Measurements from ENCODE around the gene GAB2.
"Not testable (repeated sequence)": the region's sequence is repeated elsewhere in the genome, so short reads cannot be mapped to it uniquely, and the experiment has no call there.

The GAB2 gene

GRCh38 chr11:78299000-78299710 is 118.5 kb downstream of the GAB2 start:
- DNase-seq = no peak

DNA sequence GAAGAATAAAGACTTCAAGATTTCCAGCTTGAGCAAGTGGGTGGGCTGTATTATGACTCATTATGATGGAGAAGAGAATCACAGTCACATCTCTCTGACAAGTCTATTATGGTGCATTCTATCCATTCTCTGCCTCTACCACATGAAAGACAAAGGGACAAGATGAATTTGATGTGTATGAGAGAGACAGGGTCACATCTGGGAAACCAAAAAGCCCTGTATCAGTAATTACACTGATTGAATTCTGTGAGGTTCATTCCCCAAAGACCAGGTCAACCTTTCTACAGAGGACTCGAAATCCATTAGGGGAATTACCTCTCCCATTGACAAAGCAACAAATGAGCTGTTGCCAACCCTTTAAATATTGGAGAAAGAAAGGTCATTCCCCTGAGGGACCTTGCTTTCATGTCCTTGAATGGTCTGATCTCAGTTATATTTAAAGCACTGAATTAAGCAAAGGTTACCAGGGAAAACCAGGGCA is 119.3 kb downstream of the GAB2 start:
- DNase-seq = no peak

- no peak for DNase-seq
Observed at GRCh38 chr11:78295991-78296930, 121.4 kb downstream of the GAB2 start.

GRCh38 chr11:78295347-78295746 is 122.3 kb downstream of the GAB2 start:
- DNase-seq = no peak

GRCh38 chr11:78294100-78294499 is 123.5 kb downstream of the GAB2 start:
- DNase-seq = not testable (repeated sequence)

- DNase-seq = no peak
Observed at GRCh38 chr11:78293536-78293935, 124.1 kb downstream of the GAB2 start.

- no peak for DNase-seq
Observed at GRCh38 chr11:78292109-78292803, 125.4 kb downstream of the GAB2 start.

- no peak for DNase-seq
Observed at GRCh38 chr11:78291503-78292108, 126.0 kb downstream of the GAB2 start.

DNA sequence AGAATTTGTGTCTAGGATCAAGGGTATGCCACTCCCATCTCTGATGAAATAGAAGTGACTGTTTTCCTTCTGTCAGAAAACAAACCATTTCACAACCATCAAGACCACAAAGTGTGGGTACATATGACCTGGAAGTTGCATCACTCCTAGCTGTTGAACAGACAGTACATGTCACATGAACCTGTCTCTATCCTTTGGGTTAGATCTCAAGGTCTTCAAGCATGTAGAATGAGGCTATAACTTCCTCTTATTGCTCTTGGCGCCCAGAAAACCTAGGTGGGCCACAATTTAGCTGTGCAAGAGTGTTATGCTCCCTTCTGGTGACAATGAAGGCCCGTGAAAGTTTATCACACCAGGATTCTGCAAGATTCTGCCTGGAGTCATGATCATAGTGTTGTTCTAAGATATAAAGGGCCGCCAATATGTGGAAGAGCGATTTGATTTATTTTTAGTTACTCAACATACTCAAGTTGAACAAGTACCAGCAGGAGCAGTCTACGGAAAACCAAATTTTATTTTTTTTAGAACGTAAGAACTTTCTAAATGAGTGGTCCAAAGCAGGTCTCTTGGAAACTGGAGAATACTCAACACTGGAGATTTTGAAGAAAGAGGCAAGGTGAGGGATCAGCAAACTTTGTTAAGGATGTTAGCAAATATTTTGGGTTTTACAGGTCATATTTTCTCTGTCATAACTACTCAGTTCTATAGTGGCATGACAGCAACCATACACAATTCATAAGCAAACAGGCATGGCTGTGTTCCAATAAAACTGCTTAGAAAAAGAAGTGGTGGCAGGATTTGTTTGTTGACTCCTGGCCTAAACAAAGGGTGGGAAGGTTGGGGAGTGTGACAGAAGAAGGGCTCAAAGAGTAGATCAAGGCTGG is 127.1 kb downstream of the GAB2 start:
- DNase-seq = no peak

GRCh38 chr11:78289552-78290292 is 127.9 kb downstream of the GAB2 start:
- DNase-seq = no peak

DNA sequence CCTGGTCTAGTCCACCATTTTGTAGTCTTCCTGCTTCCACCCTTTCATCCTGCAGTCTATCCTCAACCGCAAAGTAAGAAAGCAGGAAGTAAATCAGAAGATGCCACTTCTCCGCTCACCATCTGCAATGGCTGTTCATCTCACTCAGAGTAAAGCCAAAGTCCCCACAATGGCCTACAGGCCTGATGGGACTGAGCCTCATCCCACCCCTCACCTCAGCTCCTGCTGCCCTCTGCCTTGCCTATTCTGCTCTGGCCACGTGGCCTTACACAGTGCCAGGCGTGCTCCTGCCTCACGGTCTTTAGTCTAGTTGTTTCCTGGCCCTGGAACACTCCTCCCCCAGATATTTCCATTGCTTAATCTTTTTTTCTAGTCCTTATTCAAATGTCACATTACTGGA is 133.4 kb downstream of the GAB2 start:
- DNase-seq = no peak

- no peak for DNase-seq
Observed at GRCh38 chr11:78282821-78283220, 134.8 kb downstream of the GAB2 start.

GRCh38 chr11:78281511-78281910 is 136.1 kb downstream of the GAB2 start:
- DNase-seq = no peak

DNA sequence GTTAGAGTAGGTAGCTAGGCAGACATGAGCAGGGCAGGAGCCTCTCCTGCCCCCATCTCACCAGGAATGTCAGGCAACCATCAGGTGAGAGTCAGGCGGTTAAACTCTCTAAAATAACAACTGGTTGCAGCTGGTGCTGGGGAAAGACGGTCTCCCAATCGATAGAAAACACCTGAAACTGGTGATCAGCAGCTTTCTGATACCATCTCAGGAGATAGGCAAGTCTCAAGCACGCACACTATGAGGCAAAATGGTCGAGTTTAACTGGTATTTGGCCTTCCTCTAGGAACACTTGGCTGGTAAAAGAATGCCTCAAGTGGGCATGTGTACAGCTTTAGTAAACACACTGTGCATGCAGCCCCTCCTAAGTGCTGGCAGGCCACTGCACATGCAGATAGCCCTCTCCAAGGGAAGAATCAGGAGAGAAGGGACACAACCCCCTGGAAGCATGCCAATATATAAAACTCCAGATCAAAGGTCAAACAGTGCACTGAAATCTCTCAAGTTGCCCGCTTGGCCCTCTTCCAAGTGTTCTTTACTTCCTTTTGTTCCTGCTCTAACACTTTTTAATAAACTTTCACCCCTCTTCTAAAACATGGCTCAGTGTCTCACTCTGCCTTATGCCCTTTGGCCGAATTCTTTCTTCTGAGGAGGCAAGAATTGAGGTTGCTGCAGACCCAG is 140.2 kb downstream of the GAB2 start:
- no peak for DNase-seq

DNA sequence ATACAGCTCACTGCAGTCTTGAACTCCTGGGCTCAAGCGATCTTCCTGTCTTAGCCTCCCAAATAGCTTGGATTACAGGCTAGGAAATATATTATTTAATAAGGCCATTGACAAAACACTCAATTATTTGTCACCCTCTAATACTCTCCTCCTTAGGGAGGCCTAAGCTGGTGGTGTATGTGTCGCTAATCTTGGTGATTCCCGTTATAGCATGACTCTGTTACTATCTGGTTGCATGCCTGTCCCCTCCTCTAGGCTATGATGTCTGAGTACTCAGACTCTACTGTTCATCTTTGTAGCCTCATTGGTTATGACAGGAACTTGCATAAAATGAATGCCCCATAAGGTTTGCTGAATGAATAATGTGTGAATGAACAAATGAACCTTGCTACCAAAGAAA is 141.3 kb downstream of the GAB2 start:
- no peak for DNase-seq

GRCh38 chr11:78274739-78275138 is 142.9 kb downstream of the GAB2 start:
- no peak for DNase-seq

DNA sequence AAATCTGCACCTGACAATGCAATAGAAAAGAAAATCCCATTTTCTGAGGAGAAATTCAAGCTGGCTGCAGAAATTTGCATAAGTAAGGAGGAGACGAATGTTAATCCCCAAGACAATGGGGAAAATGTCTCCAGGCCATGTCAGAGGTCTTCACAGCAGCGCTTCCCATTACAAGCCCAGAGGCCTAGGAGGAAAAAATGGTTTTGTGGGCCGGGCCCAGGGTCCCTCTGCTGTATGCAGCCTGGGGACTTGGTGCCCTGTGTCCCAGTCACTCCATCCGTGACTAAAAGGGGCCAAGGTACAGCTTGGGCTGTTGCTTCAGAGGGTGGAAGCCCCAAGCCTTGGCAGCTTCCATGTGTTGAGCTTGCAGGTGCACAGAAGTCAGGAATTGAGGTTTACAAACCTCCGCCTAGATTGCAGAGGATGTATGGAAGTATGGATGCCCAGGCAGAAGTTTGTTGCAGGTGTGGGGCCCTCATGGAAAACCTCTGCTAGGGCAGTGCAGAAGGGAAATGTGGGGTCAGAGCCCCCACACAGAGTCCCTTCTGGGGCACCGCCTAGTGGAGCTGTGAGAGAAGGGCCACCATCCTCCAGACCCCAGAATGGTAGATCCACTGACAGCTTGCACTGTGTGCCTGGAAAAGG is 144.9 kb downstream of the GAB2 start:
- not testable (repeated sequence) for DNase-seq

GRCh38 chr11:78271801-78272200 is 145.8 kb downstream of the GAB2 start:
- DNase-seq = not testable (repeated sequence)

DNA sequence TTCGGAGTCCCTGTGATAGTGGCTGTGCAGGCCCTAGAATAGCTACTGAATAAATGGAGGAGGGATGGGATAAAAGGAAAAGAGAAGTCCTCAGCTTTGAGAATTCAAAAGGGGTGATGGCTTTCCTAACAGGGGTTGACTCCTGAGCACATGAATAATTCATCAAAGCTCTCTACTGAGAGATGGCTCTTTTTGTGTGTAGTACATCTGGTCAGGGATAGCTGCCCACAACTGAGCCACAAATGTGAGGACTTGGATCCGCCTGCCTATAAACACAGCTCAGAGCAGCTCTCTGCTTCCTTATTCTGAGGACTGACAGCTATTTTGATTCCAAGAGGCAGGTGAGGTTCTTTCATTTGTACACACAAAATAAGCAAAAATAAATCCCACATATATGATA is 146.6 kb downstream of the GAB2 start:
- DNase-seq = no peak

DNA sequence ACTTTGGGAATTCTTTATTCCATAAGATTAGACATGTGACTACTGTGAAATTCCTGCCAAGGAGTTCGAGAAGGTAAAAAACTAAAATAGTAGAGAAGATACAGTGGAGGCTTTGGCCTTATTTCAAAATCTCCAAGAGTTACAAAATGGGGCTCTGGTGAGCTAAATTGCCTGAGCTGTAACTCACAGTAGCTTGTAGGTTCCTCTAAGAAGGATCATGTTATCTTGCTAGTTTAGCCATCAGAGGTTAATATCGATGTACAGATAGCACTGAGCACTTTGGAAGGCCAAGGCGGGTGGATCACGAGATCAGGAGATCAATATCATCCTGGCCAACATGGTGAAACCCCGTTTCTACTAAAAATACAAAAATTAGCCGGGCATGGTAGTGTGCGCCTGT is 147.8 kb downstream of the GAB2 start:
- DNase-seq = no peak
